GM21825 (cell line): ENCODE measurements around the gene RENBP.
"Not testable (repeated sequence)": the region's sequence is repeated elsewhere in the genome, so short reads cannot be mapped to it uniquely, and the experiment has no call there.

ENCODE experiments used
- ATAC-seq: cut with Tn5 transposase; IDR thresholded peaks from one replicate; pipeline ENCODE4 v1.9.1; 2021; ENCODE audit warnings: mild to moderate bottlenecking, moderate library complexity; ENCODE audit not compliant: unreplicated experiment

The RENBP gene

DNA sequence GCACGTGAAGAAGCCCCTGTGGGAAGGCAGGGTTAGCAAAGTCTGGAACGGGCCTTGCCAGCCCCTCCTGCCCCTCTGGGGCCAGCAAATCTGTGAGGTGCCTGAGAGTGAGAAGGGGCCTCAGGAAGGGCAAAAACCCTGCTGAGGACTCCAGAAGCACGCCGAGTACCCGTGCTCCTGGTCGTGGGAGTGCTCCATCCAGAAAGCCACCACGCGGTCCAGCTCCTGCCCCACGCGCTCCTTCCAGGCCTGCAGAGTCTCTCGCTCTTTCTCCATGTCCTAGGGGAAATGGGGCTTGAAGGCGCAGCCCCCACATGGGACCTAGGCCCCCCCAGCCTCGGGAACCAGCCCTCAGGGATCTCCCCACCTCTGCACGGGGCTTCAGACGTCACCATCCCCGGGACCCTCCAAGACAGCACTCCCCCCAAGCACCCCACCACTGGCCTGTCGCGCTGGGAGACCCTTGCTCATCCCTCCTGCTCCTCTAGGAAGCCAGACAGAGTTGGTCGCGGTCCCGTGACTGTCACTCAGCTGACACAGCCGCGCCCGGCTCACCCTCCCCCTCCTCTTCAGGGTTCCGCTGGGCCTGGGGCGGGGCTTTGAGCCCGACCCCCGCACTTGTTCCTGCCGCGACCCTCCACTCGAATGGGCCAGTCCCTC lies at the start of gene RENBP:
RENBP (minus strand) TSS at position 504 of the 660 bp plus-strand sequence; CDS start at position 471, 33 bp downstream.
- ATAC-seq: no peak

DNA sequence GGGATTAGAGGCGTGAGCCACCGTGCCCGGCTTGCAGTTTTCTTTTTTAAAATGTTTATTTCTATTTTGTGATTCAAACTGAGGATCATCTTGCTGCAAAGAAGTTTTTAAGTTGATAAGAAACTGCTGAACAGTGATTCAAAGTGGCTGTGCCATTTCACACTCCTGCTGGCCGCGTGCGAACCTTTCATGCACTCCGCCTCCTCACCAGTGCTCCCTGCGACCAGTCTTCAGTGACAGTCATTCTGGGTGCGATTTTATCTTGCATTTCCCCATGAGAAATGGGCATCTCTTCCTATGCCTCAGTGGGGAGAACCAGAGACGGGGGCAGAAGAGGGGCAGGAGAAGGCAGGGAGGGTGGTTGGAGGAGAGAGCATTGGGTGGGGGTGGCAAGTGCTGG lies 49.5 kb upstream of the RENBP start:
- no peak for ATAC-seq

DNA sequence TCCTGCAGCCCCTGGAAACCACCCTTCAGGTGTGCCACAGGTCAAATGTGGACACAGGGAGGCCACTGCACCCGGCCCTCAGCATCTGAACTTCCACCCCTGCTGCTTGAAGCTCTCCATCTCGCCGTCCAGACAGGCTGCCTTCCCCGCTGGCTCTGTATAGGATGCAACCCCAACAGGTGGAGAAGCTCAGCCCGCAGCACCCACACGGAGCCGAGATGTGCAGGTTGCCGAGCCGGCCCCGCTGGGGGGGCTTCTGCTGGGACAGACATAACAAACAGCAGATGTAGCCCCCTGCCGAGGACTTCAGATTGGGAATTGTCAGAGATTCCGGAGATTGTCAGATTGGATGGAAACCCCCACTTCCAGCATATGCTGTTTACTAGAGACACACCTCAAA lies 48.6 kb upstream of the RENBP start:
- ATAC-seq: no peak

DNA sequence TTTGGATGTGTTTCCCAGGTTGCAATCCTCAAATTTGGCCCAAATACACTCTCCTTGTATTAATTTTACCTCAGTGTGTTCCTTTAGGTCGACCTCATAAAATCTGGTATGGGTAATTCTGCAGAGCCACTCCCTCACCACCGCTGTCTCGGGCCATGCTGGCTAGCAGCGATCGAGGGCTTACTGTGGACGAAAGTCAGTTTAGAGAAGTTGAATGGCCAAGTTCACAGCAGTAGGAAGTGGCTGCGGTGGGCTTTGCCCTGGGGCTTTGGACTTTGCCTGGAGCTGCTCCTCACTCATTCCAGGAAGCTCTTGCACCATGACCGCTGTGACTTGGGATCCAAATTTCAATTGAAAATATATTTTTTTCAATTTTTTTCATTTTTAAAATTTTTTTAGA lies 47.7 kb upstream of the RENBP start:
- no peak for ATAC-seq

DNA sequence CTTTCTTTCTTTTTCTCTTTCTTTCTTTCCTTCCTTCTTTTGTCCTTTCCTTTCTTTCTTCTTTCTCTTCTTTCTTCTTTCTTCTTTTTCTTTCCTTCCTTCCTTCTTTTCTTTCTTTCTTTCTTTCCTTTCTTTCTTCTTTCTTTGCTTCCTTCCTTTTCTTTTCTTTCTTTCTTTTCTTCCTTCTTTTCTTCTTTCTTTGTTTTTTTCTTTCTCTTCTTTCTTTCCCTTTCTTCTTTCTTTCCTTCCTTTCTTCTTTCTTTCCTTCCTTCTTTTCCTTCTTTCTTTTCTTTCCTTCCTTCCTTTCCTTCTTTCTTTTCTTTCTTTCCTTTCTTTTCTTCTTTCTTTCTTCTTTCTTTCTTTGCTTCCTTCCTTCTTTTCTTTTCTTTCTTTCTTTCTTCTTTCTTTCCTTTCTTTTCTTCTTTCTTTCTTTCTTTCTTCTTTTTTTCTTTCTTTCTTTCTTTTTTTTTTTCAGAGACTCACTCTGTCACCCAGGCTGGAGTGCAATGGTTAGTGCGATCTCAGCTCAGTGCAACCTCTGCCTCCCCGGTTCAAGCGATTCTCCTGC lies 46.7 kb upstream of the RENBP start:
- no peak for ATAC-seq

DNA sequence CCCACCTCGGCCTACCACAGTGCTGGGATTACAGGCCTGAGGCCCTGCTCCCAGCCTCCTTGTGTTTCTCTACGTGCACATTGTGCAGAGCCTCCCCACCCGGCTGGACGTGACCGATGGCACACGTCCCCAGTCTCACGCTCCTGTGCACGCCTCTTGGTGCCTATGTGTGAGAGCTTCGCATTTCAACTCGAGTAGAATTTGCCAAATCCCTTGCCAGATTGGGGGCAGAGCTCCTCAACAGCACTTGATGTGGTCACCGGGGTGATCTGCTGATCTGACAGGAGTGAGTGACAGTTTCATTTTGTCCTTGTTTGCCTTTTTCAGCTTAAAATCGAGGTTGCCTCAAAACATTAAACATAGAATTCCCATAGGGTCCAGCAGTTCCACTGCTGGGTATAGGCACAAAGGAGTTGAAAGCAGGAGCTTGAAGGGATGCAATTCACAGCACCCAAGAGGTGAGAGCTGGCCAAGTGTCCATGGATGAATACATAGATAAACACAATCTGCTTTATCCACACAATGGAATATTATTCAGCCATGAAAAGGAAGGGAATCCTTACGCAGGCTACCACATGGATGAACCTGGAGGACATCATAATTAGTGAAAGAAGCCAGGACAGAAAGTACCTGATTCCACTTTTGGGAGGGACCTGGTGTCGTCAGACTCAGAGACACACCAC lies 45.7 kb upstream of the RENBP start:
- ATAC-seq: no peak

DNA sequence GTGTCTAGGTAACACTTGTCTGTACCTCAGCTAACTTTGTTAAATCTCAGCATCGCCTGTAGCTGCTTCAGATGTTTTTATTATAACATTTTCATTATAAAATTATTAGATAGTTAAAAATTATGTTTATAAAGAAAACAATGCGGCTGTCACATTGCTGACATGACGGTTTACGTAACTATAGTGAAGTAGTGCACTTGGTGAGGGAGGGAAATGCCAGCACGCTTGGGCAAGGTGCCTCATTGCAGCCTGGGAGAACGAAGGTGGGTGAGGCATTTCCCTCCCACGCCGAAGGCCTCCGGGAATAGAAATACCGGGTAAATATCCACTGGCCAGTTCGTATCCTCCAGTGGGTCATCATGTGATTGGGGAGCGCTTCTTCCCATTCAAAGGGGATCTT lies 44.0 kb upstream of the RENBP start:
- no peak for ATAC-seq

DNA sequence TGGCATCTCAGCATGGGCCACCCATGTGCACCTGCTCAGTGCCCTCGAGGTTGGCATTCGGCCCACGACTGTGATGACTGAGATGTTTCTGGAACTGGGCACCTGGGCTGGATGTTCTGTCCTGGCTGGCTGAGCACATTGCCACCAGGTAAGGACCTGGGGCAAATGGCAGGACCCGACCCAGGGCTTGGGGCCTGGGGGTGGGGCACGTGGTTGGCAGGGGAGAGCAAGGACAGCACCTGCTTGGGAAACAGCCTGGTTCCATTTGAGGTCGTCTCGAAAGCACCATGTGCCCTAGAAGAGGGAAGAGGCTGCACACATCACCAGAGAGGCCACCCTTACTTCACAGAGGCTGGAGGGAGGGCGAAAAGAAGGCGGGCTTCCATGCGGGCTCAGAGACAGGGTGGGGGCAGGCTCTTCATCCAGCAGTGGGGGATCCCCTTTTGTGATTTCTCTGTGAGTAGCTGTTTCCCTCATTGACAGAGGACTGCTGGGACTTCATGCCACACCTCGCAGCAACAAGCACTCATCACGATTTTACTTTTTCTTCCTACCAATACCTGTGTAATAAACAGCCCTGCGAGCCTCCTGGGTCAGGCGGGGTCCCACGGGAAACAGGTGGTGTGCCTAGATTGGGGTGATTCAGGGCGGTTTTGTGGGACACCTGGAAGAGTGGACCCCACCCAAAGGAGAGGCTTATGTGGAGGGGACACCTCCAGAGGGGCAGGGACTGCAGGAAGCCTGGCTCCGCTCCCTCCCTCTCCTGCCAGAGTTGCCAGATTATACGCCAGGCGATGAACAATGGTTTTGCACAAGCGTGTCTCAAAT lies 40.1 kb upstream of the RENBP start:
- ATAC-seq: no peak

DNA sequence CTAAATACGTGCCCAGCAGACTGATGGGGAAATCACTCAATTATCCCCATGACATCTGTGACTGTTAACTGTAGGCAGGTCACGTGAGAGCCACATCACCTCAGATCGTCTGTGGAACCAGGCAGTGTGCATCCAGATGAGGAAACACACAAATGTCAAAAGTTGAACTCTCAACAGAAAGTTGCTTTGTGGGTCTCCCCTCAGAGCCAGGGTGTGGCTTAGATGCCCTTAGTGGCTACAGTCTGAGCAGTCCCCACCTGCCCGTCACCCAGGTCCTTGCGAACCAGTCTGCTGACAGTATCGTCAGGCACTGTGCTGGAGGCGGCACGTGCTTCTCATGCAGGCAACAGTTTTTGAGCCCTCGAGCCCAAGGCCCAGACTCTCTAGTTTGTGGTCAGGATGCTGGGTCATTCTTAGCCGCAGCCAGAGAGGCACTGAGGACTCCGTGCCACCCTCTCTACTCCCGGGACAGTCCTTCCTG lies 38.9 kb upstream of the RENBP start:
- no peak for ATAC-seq

DNA sequence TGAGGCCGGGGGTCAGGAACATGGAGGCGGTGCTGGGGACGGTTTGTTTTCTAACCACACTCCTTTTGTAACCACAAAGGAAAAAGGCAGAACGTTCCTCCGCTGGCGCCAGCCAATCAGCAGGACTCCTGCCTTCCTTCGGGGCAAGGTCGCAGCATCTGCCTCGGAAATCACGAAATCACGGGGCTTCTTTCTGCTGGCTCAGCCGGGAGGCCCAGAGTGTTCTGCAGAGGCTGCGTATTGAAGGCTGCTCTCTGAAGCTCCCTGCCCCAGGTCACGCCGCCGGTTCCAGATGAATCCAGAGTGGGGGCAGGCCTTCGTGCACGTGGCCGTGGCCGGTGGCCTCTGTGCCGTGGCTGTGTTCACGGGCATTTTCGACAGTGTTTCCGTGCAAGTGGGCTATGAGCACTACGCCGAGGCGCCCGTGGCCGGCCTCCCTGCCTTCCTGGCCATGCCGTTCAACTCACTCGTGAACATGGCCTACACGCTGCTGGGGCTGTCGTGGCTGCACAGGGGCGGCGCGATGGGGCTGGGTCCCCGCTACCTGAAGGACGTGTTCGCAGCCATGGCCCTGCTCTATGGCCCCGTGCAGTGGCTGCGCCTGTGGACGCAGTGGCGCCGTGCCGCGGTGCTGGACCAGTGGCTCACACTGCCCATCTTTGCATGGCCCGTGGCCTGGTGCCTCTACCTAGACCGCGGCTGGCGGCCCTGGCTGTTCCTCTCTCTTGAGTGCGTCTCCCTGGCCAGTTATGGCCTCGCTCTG lies 37.5 kb upstream of the RENBP start:
- no peak for ATAC-seq

DNA sequence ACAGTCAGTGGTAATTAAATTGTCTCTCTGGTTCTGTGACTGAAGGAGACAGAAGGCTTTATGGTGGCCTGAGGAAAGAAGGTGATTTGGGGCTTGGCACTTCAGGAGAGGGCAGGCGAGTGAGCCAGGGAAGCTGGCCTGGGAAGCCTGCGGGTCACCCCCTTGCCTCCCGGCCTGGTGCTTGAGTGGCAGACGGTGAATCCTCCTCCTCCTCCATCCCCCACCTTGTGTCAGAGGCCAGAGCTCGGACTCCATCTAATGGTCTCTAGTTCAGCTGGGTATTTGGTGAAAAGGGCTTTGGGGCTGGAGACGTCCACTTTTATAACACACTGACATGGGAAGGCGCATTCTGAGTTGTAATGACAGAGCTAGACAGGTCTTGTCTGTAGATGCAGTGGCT lies 36.8 kb upstream of the RENBP start:
- no peak for ATAC-seq

DNA sequence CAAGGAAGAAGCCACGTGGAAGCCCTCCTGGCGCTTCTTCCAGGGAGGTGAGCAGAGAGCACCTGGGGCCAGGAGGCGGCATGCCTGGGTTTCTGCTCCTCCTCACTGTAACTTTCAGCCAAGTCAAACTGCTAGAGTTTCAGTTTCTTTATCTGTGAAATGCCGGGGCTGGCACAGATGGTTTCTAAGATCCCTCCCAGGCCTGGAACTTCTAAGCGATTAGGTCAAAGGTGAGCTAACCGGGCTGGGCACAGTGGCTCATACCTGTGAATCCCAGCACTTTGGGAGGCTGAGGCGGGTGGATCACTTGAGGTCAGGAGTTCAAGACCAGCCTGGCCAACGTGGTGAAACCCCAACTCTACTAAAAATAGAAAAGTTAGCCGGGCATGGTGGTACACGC lies 36.0 kb upstream of the RENBP start:
- not testable (repeated sequence) for ATAC-seq

DNA sequence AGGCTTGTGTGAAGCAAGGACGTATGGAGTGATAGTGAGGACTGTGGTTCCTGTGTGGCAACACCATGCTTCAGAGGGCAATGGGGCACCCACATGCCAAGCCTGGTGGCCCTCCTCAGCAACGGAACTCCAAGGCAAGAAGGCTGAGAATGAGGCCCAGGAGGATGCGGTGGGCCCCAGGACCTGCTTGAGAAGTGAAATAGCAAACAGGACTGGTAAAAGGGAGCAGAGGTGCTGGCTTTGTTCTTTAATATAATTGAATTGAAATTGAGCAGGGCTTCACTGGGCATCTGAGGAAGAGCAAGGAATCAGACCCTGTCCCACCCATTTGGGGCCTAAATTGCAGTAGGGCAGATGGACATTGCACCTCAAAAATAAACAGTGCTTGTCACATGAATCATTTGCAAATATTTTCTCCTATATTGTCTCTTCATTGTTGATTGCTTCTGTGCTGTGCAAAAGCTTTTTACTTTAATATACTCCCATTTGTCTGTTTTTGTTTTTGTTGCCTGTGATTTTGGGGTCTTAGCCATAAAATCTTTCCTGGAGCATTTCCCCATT lies 30.4 kb upstream of the RENBP start:
- no peak for ATAC-seq

DNA sequence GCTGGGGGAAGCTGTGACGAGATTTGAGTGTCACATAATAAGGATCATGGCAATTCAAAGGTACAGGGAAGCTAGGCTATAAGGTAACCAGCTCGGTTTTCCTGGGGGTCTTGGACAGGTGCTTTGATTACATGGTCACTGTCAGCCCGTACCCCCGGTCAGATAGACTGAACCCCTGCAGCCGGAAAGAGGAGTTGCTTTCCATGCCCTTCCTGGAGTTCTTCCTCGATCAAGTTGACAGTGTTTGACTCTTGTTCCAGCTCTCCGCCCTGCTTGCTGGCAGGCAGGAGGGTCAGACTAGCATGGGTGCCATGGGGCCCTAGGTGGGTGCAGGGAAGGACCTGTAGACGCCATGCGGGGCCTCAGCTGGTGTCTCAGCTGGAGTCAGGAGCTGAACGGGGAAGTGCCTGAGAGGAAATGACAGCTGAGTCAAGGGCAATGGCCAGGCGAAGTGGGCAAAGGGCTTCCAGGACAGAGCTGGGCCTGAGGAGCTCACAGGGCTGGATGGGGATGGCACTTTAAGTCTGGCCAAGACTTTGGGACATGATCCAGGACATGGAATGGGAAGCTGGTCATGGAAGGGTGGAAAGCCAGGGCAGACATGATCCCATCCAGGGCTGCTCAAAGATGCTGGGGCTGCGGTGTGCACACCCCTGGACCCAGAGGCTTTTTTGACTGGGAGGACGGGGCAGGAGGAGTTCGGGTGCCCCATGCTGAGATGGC lies 29.7 kb upstream of the RENBP start:
- no peak for ATAC-seq

DNA sequence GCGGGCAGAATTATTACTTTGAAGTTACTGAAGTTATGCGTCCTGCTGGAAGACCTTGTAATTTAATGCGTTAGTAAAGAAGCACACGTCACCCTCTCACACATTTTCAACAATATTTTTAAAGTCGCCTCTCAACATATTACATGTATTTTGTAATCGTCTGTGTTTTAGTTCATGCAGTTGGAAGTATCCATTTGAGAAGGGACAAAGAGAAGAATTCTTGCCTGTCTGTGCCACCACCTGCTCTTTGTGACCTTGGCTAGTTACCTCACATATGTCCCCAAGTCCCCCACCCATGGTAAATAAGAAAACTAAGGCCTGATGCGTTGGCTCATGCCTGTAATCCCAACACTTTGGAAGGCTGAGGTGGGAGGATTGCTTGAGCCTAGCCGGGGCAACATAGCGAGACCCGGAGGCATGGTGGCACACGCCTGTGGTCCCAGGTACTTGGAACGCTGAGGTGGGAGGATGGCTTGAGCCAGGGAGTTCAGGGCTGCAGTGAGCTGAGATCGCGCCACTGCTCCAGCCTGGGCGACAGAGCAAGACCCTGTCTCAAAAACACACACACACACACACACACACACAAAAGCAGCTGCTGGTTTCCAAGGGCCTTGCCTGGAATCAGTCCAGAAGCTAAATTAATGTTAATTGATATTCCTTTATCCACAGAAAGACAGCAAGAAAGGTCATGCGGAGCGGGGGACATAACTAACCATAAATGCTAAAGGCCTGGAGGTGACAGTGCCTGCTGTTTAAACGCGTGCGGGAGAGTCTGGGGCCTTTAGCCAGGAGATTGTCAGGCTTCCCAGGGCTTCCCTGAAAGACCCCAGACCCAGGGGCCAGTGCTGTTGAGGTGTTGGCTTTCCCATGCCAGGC lies 28.9 kb upstream of the RENBP start:
- ATAC-seq: no peak

DNA sequence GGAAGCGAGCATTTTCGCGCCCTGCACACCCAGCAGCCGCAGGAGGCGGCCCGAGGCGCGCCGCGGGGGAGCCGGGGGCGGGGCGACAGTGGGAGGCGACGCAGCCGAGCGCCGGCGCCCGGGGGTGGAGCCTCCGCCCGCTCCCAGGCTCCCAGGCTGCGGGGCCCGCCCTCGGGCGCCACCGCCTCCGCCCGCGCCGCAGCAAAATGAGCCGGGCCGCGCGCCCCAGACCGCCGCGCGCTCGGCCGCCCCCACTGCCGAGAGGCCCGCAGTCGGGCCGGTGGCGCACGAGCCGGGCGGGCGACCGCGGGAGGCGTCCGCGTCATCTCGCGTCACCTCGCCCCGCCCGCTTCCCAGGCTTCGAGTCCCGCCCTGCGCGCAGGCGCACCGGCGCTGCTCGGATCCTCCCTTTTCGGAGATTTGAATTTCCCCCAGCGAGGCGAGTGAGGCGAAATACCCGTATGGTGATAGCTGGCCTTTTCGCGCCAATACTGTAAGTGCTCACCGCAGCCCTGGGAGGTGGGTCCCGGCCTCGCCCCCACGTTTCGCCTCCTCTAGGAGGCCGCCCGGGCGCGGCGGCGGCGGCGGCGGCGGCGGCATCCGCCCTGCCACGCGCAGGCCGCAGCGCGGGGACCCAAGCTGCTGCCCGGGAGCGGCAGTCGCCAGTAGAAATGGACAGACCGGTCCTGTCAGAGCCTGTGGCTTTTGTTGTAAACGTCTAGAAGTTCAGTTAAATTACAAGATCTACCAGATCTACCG lies 28.1 kb upstream of the RENBP start, which contains the start of gene TMEM187:
TMEM187 (plus strand) TSS at position 387 of the 759 bp plus-strand sequence. CDS start 9,309 bp downstream, outside the sequence.
- ATAC-seq: peak; percentile 47

DNA sequence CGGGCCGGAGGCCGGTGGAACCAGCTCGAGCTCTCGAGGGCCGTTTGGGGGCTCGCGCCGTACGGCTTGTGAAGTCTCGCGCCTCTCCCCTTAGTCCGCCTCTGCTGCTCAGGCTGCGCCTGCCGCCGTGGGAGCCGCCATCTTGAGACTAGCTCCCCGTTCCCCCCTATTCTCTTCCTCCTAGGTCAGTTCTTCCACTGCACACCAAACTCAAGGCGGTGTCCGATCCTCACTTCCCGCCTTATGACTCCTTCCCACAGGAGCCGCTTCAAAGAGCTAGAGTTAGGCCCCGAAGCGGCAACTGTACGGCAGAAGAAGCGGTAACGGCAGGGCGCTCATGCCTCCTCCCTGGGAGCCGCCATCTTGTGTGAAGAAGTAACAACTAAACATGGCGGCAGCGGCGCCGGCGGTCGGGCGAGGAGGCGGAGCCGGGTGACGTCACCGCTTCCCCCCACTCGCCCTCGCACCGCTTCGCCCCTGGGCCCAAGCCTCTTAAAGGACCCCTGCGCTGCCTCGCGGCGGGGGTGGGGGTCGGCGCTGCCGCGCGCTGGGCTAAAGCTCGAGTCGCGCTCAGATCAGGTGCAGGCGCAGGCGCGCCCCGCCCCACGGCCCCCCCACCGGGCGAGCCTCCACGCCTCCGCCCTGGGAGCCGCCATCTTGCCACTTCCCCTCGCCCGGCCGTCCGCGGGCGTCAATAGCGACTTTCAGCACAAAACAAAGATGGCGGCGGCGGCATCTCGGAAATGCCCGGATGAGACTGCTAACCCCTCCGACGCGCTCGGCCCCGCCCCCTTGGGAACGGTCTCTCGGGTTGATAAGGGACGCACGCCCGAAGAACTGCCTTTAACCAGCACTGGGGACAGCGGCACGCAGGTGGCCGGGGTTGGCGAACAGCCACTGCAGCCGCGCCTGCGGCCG lies 27.3 kb upstream of the RENBP start, which contains the start of gene HCFC1:
HCFC1 (minus strand) TSS at position 369 of the 918 bp plus-strand sequence. CDS start 978 bp downstream, outside the sequence.
- ATAC-seq: peak; percentile 37
